Measurements from ENCODE around the gene FYCO1. TPM values are rescaled to one million over a fixed set of nuclear protein-coding genes. Genes with fewer than 3 reads are reported as not detected.

FYCO1 gene
- total RNA-seq, 2 experiments from 2014 or later: 8.2 to 10.6 TPM

DNA sequence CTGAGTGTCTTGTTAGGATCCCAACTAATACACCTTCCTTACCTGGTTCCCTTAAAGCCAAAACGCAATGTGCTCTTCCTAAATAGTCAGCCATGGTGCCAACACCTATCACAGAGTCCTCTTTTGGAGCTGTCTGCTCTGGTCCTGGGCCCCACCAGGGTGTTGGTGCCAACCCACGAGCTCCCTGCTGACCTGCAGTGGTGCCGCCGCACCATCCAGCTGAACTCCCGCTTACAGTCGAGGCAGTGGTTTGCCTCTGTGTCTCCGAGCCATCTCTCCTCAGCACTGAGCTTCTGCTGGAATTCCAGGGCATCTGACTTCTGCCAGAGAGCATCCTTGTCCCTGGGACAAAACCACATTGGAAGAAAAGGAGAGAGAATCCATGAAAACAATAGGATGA lies 36.4 kb downstream of the FYCO1 start:
- Mint-ChIP-seq H3K4me1 (peaks cover 25% of the 10 kb centered on the region), H3K27ac (no peak overlapping the region), H3K27me3 (peaks cover 3% of the 10 kb centered on the region), H3K9me3 (ENCODE audit: low read depth) (no peaks in the 10 kb centered on the region), H3K36me3 (ENCODE audit: low read depth) (peaks cover 77% of the 10 kb centered on the region), H3K4me3 (no peak overlapping the region)
- ATAC-seq: no peak
- CTCF ChIA-PET: interaction anchor here (0.6 to 1.9 kb wide), 4 partner anchors 8 to 173 kb away, joined by 3 to 9 read pairs (median 4); partner anchors contain the start of gene CXCR6
- POLR2A ChIA-PET: no interaction called here
- intact Hi-C loops (cut with DNase I, micrococcal nuclease): no loop called here
- DNase-seq: no peak

DNA sequence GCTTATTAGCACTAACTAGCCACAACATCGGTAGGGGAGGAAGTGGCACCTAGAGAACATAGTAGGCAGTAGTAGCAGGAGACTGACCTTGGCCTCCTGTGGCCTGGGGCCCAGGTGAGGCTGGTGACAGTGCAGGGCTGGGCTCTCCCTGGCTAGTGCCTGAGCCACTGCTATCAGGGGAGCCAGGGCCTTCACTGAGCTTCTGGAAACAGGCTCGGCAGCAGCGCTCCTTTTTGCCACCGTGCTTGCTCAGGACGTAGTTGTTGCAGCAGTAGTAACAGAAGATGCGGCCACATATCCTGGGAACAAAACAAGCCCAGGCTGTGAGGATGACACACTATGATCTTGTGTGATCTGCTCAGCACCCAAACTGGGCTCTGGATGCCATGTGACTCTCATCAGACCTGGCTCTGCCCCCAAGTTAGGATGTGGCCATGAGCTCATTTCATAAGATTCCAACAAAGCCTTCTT lies 37.3 kb downstream of the FYCO1 start:
- intact Hi-C loops (cut with DNase I, micrococcal nuclease): no loop called here
- ChIA-PET POLR2A (interaction anchor here (1.2 kb wide), 1 partner anchor 9 kb away, joined by 4 read pairs; no protein-coding TSS in a partner anchor), CTCF (interaction anchor here (0.6 to 1.9 kb wide), 5 partner anchors 9 to 128 kb away, joined by 3 to 9 read pairs (median 3); partner anchors contain the start of gene CXCR6)
- DNase-seq (no peak), ATAC-seq (no peak)
- Mint-ChIP-seq H3K36me3 (ENCODE audit: low read depth) (peaks cover 76% of the 10 kb centered on the region), H3K27me3 (peaks cover 3% of the 10 kb centered on the region), H3K4me3 (no peak overlapping the region), H3K27ac (no peak overlapping the region), H3K9me3 (ENCODE audit: low read depth) (no peaks in the 10 kb centered on the region), H3K4me1 (peaks cover 16% of the 10 kb centered on the region)

DNA sequence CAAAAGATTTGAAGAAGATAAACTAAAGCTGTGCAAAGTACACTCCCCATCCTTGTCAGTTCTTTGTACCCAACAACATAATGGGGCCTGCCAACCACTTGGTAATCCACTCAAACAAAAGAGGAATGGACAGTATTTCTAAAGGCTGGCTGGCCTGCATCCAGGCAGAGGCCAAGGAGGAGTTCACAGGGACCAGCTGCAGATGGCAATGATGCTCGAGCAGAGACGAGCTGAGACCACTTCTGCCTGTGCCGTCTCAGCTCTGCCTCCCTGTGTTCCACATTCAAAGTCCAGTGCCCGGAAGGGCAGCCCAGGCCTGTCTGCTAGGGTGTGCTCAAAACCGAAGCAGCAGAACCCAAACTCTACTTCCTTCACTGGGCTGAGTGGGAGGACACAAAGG lies 38.0 kb downstream of the FYCO1 start:
- Mint-ChIP-seq H3K27ac (no peak overlapping the region), H3K9me3 (ENCODE audit: low read depth) (no peaks in the 10 kb centered on the region), H3K4me1 (peaks cover 10% of the 10 kb centered on the region), H3K4me3 (no peak overlapping the region), H3K36me3 (ENCODE audit: low read depth) (peaks cover 77% of the 10 kb centered on the region), H3K27me3 (peaks cover 3% of the 10 kb centered on the region)
- DNase-seq: no peak
- no peak for ATAC-seq
- intact Hi-C loops (cut with DNase I, micrococcal nuclease): no loop called here
- CTCF ChIA-PET: interaction anchor here (1.0 to 1.9 kb wide), 4 partner anchors 9 to 121 kb away, joined by 3 to 9 read pairs (median 4); partner anchors contain the start of gene CXCR6
- POLR2A ChIA-PET: interaction anchor here (1.2 kb wide), 1 partner anchor 10 kb away, joined by 4 read pairs; no protein-coding TSS in a partner anchor

DNA sequence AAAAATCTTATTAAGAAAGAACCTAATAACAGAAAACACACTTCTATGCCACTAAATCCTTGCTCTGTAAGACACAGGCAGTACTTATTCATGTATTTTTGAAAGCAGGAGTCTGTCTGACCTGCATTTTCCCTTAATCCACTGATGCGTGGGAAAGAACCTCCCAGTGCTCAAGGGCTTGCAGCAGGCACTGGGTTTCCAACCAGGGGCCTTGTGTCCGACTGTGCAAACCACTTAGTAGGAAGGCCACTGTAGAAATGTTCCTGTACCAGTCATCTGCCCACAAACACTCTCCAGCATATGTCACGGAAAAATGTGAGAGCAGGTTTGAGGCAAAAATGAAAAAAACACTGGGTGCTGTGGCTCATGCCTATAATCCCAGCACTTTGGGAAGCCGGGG lies 39.9 kb downstream of the FYCO1 start:
- intact Hi-C loops (cut with DNase I, micrococcal nuclease): no loop called here
- H3K36me3 Mint-ChIP-seq (ENCODE audit: low read depth): peaks cover 80% of the 10 kb centered on the region
- DNase-seq: no peak
- POLR2A ChIA-PET: no interaction called here
- H3K9me3 Mint-ChIP-seq (ENCODE audit: low read depth): no peaks in the 10 kb centered on the region
- ATAC-seq: no peak
- no peak overlapping the region for H3K27ac Mint-ChIP-seq
- CTCF ChIA-PET: no interaction called here
- H3K4me3 Mint-ChIP-seq: no peak overlapping the region
- peaks cover under 1% of the 10 kb centered on the region for H3K27me3 Mint-ChIP-seq
- H3K4me1 Mint-ChIP-seq: peaks cover 12% of the 10 kb centered on the region

DNA sequence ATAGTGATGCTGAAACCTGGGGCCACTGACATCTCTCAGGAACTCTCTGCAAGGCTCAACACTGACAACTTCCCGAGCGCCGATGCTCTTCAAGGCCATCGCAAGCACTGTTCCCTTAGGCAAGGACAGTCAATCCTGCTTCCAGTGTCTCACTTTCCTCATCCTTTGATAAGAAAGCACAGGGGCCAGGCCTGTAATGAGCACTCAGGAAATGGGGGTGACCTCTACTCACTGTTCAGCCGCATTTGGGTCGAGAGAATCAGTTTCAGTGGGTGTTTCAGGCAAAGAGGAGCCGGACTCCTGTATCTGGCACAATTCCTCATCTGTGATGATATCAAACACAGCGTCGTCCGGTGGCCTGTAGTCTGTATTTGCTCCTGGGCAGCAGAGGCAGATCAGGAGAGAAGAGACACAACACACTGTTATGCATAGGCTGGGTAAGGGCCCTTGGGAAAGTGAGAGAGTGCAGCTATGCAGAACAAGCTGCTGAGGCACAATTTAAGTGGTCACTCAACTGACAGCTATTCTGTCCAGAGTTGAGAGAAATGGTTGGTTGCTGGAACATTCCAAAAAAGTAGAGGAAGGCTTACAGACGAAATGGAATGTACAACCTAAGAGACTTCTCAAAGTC lies 40.5 kb downstream of the FYCO1 start:
- Mint-ChIP-seq H3K4me3 (no peak overlapping the region), H3K27ac (no peak overlapping the region), H3K4me1 (peaks cover 18% of the 10 kb centered on the region), H3K27me3 (no peaks in the 10 kb centered on the region), H3K9me3 (ENCODE audit: low read depth) (no peaks in the 10 kb centered on the region), H3K36me3 (ENCODE audit: low read depth) (peaks cover 76% of the 10 kb centered on the region)
- intact Hi-C loops (cut with DNase I, micrococcal nuclease): no loop called here
- CTCF ChIA-PET: no interaction called here
- DNase-seq: no peak
- no peak for ATAC-seq
- POLR2A ChIA-PET: no interaction called here

DNA sequence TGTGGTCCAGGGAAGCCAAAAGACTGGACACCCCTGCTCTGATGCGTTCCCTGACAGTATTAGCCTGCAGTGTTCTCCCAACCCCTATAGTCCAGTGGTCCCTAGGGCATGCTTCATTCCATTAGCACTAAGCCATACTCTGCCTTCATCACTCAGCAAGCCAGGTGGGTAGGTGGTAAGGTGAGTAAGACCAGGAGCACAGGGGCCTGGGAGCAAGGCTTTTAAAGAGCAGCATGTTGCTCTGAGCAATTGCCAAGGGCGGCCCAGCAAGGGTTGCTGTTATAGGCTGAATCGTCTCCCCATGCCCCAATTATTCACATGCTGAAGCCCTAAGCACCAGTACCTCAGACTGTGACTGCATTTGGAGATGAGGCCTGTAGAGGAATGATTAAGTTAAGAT lies 41.3 kb downstream of the FYCO1 start:
- Mint-ChIP-seq H3K4me1 (peaks cover 24% of the 10 kb centered on the region), H3K36me3 (ENCODE audit: low read depth) (peaks cover 76% of the 10 kb centered on the region), H3K27ac (no peak overlapping the region), H3K27me3 (no peaks in the 10 kb centered on the region), H3K4me3 (no peak overlapping the region), H3K9me3 (ENCODE audit: low read depth) (no peaks in the 10 kb centered on the region)
- intact Hi-C loops (cut with DNase I, micrococcal nuclease): no loop called here
- ChIA-PET CTCF (interaction anchor here (0.7 to 1.4 kb wide), 3 partner anchors 14 to 23 kb away, joined by 3 read pairs; no protein-coding TSS in a partner anchor), POLR2A (no interaction called here)
- no peak for ATAC-seq
- DNase-seq: no peak

DNA sequence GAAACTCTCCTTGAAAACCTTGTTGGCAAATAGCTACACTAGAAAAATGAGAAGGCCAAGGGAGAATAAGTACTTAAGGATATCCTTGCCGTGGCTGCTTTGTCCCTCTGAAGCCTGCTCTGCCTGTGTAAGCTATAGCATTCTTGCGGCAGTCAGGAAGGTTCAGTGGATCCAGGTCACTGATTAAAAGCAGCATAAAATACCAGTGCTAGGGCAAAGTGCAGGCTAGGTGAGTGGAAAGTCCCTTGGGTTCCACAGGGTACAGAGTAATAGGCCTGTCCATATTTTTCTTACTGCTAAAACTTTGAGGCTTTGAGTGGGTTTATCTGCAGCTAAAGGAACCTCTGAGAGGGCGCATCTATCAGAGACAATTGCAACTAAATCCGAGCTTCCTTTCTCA lies 42.1 kb downstream of the FYCO1 start:
- DNase-seq (no peak), ATAC-seq (no peak)
- Mint-ChIP-seq H3K27me3 (no peaks in the 10 kb centered on the region), H3K27ac (no peak overlapping the region), H3K4me3 (no peak overlapping the region), H3K4me1 (peaks cover 31% of the 10 kb centered on the region), H3K36me3 (ENCODE audit: low read depth) (peaks cover 75% of the 10 kb centered on the region), H3K9me3 (ENCODE audit: low read depth) (no peaks in the 10 kb centered on the region)
- POLR2A ChIA-PET: interaction anchor here (0.6 kb wide), 1 partner anchor 154 kb away, joined by 8 read pairs; no protein-coding TSS in a partner anchor
- intact Hi-C loops (cut with DNase I, micrococcal nuclease): no loop called here
- CTCF ChIA-PET: interaction anchor here (0.7 to 1.4 kb wide), 3 partner anchors 15 to 125 kb away, joined by 3 read pairs; no protein-coding TSS in a partner anchor

DNA sequence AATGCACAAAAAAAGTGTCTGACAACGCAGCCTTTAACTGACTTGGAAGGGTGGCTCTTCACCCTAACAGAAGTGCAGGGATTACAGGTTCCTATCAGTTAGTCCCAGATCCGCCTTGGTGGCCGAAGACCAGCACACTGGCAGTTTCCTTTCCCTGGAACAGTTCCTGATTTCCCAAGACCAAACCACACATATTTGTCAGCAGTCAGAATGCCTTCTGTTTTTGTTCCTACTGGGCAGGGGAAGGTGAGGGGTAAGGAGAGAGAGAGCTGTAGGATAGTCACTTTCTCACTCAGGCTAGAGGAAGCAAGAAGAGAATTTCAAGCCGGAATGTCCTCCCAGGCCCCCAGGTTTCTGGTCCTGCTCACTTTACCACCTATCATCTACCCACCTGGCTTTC lies 43.2 kb downstream of the FYCO1 start:
- ChIA-PET POLR2A (no interaction called here), CTCF (interaction anchor here (2.2 kb wide), 1 partner anchor 126 kb away, joined by 13 read pairs; no protein-coding TSS in a partner anchor)
- DNase-seq (no peak), ATAC-seq (no peak)
- Mint-ChIP-seq H3K27ac (no peak overlapping the region), H3K36me3 (ENCODE audit: low read depth) (peaks cover 75% of the 10 kb centered on the region), H3K27me3 (peaks cover 3% of the 10 kb centered on the region), H3K9me3 (ENCODE audit: low read depth) (no peaks in the 10 kb centered on the region), H3K4me3 (no peak overlapping the region), H3K4me1 (peaks cover 39% of the 10 kb centered on the region)
- intact Hi-C loops (cut with DNase I, micrococcal nuclease): no loop called here

DNA sequence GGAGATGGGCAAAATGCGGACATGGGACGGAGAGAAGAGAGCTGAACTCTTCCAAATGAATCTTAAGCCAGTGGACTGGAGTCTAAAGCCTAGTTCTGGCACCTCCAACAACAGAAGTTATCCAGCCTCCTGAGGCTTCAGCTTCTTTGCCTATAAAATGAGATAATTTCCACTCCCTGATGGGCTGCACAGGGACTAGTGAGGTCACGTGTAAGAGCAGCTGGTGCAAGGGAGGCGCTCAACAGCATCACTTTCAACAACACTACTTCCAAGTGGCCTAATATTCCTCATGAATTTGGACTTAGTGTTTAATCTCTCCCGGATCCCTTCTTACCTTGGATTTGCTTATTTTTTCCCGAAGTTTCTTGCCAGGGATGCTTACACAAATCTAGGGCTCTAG lies 43.7 kb downstream of the FYCO1 start:
- ChIA-PET POLR2A (no interaction called here), CTCF (interaction anchor here (0.6 to 2.2 kb wide), 2 partner anchors 15 to 127 kb away, joined by 3 to 13 read pairs; no protein-coding TSS in a partner anchor)
- Mint-ChIP-seq H3K27ac (no peak overlapping the region), H3K4me3 (no peak overlapping the region), H3K4me1 (peaks cover 39% of the 10 kb centered on the region), H3K36me3 (ENCODE audit: low read depth) (peaks cover 76% of the 10 kb centered on the region), H3K27me3 (peaks cover 3% of the 10 kb centered on the region), H3K9me3 (ENCODE audit: low read depth) (no peaks in the 10 kb centered on the region)
- ATAC-seq (no peak), DNase-seq (no peak)
- intact Hi-C loops (cut with DNase I, micrococcal nuclease): loop anchor here in 1 of 2 experiments (2.0 kb wide), 1 partner anchor 27 kb away; no protein-coding TSS in a partner anchor

DNA sequence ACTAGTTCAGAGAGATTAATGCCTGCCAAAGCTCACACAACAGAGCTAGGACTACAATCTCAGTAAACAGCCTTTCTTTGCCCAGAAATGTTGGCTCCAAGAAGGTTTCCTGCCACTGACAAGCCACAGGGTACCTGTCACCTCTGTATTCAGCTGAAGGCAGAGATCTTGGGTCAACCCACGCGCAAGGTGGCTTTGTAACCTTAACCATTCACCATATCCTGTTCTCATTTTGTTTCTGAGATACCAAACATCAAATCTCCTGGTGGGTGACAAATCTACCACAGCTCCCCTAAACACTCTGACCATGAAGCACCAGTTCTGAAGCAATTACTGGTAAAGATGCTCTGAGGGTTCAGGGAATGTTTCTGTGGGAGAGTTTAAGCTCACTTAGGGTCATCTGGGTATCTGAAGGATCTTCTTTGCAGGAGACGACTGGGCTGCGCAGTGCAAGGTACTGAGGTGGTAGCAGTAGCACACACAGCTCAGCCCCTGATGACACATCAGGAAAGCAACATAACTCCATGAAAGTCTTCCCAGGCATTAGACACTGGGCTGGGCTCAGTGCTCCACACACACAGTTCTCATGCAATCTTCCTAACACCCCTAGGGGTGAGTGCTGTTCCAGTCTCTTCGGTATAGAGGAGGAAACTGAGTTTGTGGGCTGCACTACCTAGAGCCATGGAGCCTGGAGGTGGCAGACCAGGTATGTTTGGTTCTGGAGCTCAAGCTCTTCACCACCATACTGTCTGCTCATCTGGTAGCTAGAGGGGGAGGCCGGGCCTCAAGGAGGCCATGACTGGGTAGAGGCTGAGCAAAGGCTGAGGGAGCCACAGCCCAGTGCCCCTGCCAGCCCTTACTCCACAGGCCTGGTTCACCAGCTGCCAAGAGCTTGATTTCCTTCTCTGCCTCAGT lies 44.7 kb downstream of the FYCO1 start:
- ATAC-seq (peak; percentile 85), DNase-seq (peak; percentile 83)
- intact Hi-C loops (cut with DNase I, micrococcal nuclease): loop anchor here in 1 of 2 experiments (2.0 kb wide), 1 partner anchor 28 kb away; no protein-coding TSS in a partner anchor
- ChIA-PET CTCF (interaction anchor here (0.9 to 2.2 kb wide), 10 partner anchors 12 to 132 kb away, joined by 3 to 13 read pairs (median 4); no protein-coding TSS in a partner anchor), POLR2A (interaction anchor here (0.6 to 0.8 kb wide), 2 partner anchors 11 to 348 kb away, joined by 3 read pairs; no protein-coding TSS in a partner anchor)
- peaks cover 78% of the 10 kb centered on the region for H3K36me3 Mint-ChIP-seq (ENCODE audit: low read depth)
- H3K9me3 Mint-ChIP-seq (ENCODE audit: low read depth): no peaks in the 10 kb centered on the region
- H3K27me3 Mint-ChIP-seq: peaks cover 3% of the 10 kb centered on the region
- H3K4me3 Mint-ChIP-seq: no peak overlapping the region
- H3K27ac Mint-ChIP-seq: peak overlapping the region; percentile 22
- H3K4me1 Mint-ChIP-seq: peaks cover 45% of the 10 kb centered on the region

DNA sequence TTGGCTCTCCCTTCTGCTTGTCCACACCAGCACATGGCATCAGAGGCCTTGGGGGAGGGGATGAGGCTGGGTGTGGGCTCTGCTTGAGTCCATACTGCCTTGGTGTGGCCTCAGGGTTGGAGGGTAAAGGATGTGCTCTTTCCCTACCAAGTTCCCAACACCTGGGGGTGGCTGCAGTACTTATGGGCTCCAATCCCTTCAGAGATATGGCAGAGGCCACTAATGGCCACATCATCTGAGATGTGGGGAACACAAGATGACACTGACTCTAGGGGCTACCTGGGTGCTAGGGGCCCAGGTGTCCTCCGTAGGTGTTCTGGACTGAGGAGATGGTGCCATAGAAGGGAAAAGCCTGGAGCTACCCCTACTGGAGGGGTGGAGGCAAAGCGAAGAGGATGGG lies 45.5 kb downstream of the FYCO1 start:
- no peaks in the 10 kb centered on the region for H3K9me3 Mint-ChIP-seq (ENCODE audit: low read depth)
- intact Hi-C loops (cut with DNase I, micrococcal nuclease): loop anchor here in 1 of 2 experiments (2.0 kb wide), 1 partner anchor 29 kb away; no protein-coding TSS in a partner anchor
- peak overlapping the region; percentile 39 for H3K27ac Mint-ChIP-seq
- H3K36me3 Mint-ChIP-seq (ENCODE audit: low read depth): peaks cover 79% of the 10 kb centered on the region
- CTCF ChIA-PET: interaction anchor here (0.9 to 2.2 kb wide), 8 partner anchors 12 to 133 kb away, joined by 3 to 13 read pairs (median 4); no protein-coding TSS in a partner anchor
- H3K4me1 Mint-ChIP-seq: peaks cover 49% of the 10 kb centered on the region
- POLR2A ChIA-PET: no interaction called here
- no peak overlapping the region for H3K4me3 Mint-ChIP-seq
- DNase-seq: no peak
- peaks cover 5% of the 10 kb centered on the region for H3K27me3 Mint-ChIP-seq
- ATAC-seq: no peak
